ENCODE results near the gene RAD51B. TPM values are rescaled to one million over a fixed set of nuclear protein-coding genes. Genes with fewer than 3 reads are reported as not detected.
A peak's percentile ranks its signal among the peaks of the same experiment; 100 is the strongest.

Gene RAD51B
- total RNA-seq, 1 donor from 2014 or later, result 28.5 TPM

GRCh38 chr14:68726093-68726695 lies 906.6 kb downstream of the RAD51B start:
- Histone ChIP-seq H3K4me1 (peaks cover 19% of the 10 kb centered on the region), H3K4me3 (no peak overlapping the region), H3K27ac (no peak overlapping the region), H3K27me3 (no peaks in the 10 kb centered on the region), H3K9me3 (no peaks in the 10 kb centered on the region), H3K36me3 (no peaks in the 10 kb centered on the region)
- no peak for DNase-seq (ENCODE audit: extremely low spot score in 2 of 2)
- no peak for TF ChIP-seq POLR2AphosphoS5 (IDR thresholded peaks at IDR 0.05; ENCODE audit: insufficient read depth in 1 of 2, low read depth in 1 of 2)
- no peak for TF ChIP-seq POLR2A (IDR thresholded peaks at IDR 0.05)
- TF ChIP-seq, protein P1, sequence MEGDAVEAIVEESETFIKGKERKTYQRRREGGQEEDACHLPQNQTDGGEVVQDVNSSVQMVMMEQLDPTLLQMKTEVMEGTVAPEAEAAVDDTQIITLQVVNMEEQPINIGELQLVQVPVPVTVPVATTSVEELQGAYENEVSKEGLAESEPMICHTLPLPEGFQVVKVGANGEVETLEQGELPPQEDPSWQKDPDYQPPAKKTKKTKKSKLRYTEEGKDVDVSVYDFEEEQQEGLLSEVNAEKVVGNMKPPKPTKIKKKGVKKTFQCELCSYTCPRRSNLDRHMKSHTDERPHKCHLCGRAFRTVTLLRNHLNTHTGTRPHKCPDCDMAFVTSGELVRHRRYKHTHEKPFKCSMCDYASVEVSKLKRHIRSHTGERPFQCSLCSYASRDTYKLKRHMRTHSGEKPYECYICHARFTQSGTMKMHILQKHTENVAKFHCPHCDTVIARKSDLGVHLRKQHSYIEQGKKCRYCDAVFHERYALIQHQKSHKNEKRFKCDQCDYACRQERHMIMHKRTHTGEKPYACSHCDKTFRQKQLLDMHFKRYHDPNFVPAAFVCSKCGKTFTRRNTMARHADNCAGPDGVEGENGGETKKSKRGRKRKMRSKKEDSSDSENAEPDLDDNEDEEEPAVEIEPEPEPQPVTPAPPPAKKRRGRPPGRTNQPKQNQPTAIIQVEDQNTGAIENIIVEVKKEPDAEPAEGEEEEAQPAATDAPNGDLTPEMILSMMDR (IDR thresholded peaks at IDR 0.05), result no peak
- intact Hi-C loops (cut with DNase I), result no loop called here

- Histone ChIP-seq H3K4me3 (no peak overlapping the region), H3K27ac (no peak overlapping the region), H3K27me3 (no peaks in the 10 kb centered on the region), H3K9me3 (no peaks in the 10 kb centered on the region), H3K4me1 (peaks cover 21% of the 10 kb centered on the region), H3K36me3 (no peaks in the 10 kb centered on the region)
- TF ChIP-seq, protein P1 (IDR thresholded peaks at IDR 0.05), result no peak
- TF ChIP-seq POLR2AphosphoS5 (IDR thresholded peaks at IDR 0.05; ENCODE audit: insufficient read depth in 1 of 2, low read depth in 1 of 2) (no peak), POLR2A (IDR thresholded peaks at IDR 0.05) (no peak)
- intact Hi-C loops (cut with DNase I), result no loop called here
- no peak for DNase-seq (ENCODE audit: extremely low spot score in 2 of 2)
Observed at GRCh38 chr14:68727315-68728047, 907.9 kb downstream of the RAD51B start.

DNA sequence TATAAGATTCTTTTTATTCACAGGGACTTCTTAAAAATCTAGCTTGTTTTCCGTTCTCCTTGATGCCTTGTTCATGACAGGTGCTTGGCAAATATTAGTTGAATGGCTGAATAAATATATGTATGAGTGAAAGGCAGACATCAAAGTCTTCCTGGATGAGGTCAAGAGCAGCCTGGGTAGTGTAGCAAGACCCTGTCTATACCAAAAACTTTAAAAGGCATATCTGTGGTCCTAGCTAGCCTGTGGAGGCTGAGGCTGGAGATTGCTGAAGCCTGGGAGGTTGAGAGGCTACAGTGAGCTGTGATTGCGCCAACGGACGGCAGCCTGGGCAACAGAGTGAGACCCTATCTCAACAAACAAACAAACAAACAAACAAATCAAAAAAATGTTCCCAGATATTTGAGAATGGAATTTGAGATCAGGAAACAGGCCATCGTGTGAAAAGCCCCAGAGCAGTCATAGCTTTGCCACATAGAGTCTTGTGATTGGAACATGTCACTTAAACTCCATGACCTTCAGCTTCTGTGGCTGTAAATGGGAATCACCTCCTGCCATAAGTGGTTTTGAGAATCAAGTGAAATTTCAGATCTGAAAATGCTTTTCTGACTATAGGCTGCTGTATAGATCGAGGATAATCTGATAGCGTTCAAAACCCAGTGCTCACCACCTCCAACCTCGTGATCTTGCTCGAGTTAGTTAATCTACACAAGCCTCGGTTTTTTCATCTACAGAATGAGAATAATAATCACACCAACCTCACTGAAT lies 908.9 kb downstream of the RAD51B start:
- TF ChIP-seq, protein P1 (IDR thresholded peaks at IDR 0.05), result no peak
- no peak for TF ChIP-seq POLR2AphosphoS5 (IDR thresholded peaks at IDR 0.05; ENCODE audit: insufficient read depth in 1 of 2, low read depth in 1 of 2)
- TF ChIP-seq POLR2A (IDR thresholded peaks at IDR 0.05), result no peak
- Histone ChIP-seq H3K27me3 (no peaks in the 10 kb centered on the region), H3K4me3 (no peak overlapping the region), H3K36me3 (no peaks in the 10 kb centered on the region), H3K9me3 (no peaks in the 10 kb centered on the region), H3K27ac (no peak overlapping the region), H3K4me1 (peaks cover 17% of the 10 kb centered on the region)
- intact Hi-C loops (cut with DNase I), result no loop called here
- no peak for DNase-seq (ENCODE audit: extremely low spot score in 2 of 2)

GRCh38 chr14:68729556-68729955 lies 910.0 kb downstream of the RAD51B start:
- peaks cover 14% of the 10 kb centered on the region for H3K4me1 ChIP-seq
- H3K4me3 ChIP-seq, result no peak overlapping the region
- no peak overlapping the region for H3K27ac ChIP-seq
- intact Hi-C loops (cut with DNase I), result no loop called here
- H3K9me3 ChIP-seq, result no peaks in the 10 kb centered on the region
- TF ChIP-seq POLR2A (IDR thresholded peaks at IDR 0.05), result no peak
- peak in 1 of 2 donors; percentile 71 for TF ChIP-seq POLR2AphosphoS5 (IDR thresholded peaks at IDR 0.05; ENCODE audit: insufficient read depth in 1 of 2, low read depth in 1 of 2)
- no peaks in the 10 kb centered on the region for H3K36me3 ChIP-seq
- H3K27me3 ChIP-seq, result no peaks in the 10 kb centered on the region
- no peak for DNase-seq (ENCODE audit: extremely low spot score in 2 of 2)

DNA sequence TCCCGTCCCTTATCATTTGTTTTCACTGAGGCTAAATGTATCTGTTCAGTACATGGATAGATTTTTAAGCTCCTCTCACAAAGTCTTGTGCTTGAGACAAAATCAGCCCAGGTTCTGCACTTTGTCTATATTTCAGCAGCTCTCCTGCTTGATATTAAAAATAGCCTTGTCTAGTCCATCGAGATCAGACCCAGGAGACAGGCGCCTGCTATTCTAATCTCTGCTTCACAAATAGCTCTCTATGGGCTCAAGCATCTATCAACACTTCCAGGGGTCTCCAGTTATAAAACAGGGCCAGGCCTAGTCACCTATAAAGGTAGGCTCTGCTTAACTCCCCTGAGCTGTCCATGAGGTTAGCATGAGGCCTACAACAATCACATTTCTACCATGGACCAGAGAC lies 910.8 kb downstream of the RAD51B start:
- no peaks in the 10 kb centered on the region for H3K27me3 ChIP-seq
- no peak for DNase-seq (ENCODE audit: extremely low spot score in 2 of 2)
- H3K9me3 ChIP-seq, result no peaks in the 10 kb centered on the region
- intact Hi-C loops (cut with DNase I), result no loop called here
- H3K4me3 ChIP-seq, result no peak overlapping the region
- no peak overlapping the region for H3K27ac ChIP-seq
- TF ChIP-seq, protein P1 (IDR thresholded peaks at IDR 0.05), result no peak
- TF ChIP-seq POLR2A (IDR thresholded peaks at IDR 0.05), result no peak
- TF ChIP-seq POLR2AphosphoS5 (IDR thresholded peaks at IDR 0.05; ENCODE audit: insufficient read depth in 1 of 2, low read depth in 1 of 2), result no peak
- peaks cover 16% of the 10 kb centered on the region for H3K4me1 ChIP-seq
- no peaks in the 10 kb centered on the region for H3K36me3 ChIP-seq

Measured in vagina (tissue), 2 donors.